Loucy (cell line): ENCODE data around the gene AQP5.

ENCODE experiments used
- H2AFZ ChIP-seq: fragments of 200-600 bp; sonication (generic); 2 replicates; pipeline ENCODE4 v1.6.0; 2016; ENCODE audit warnings: antibody characterized with exemption, mild to moderate bottlenecking, low read length, moderate library complexity
- H3F3A ChIP-seq: fragments of 200-600 bp; 2 replicates; pipeline ENCODE4 v1.6.0; 2016; ENCODE audit warnings: antibody characterized with exemption, low read depth, mild to moderate bottlenecking
- H3K27me3 ChIP-seq: fragments of 200-600 bp; sonication (generic); 2 replicates; pipeline ENCODE4 v1.6.1; 2014; ENCODE audit warnings: low read length, mild to moderate bottlenecking; ENCODE audit not compliant: insufficient read depth, poor library complexity, severe bottlenecking
- H3K36me3 ChIP-seq: fragments of 200-600 bp; sonication (generic); 2 replicates; pipeline ENCODE4 v1.6.1; 2016; ENCODE audit warnings: low read length; ENCODE audit not compliant: insufficient read depth
- H3K4me1 ChIP-seq: fragments of 200-600 bp; sonication (generic); 2 replicates; pipeline ENCODE4 v1.5.1; 2014; ENCODE audit warnings: low read length, mild to moderate bottlenecking; ENCODE audit not compliant: insufficient read depth, poor library complexity, severe bottlenecking
- H3K4me2 ChIP-seq: fragments of 200-600 bp; sonication (generic); 2 replicates; pipeline ENCODE4 v1.6.0; 2014; ENCODE audit warnings: antibody characterized with exemption, low read length, low read depth, mild to moderate bottlenecking; ENCODE audit not compliant: poor library complexity, severe bottlenecking
- H3K4me3 ChIP-seq: fragments of 200-600 bp; sonication (generic); 2 replicates; pipeline ENCODE4 v1.5.1; 2014; ENCODE audit warnings: low read length, mild to moderate bottlenecking, mixed read lengths; ENCODE audit not compliant: poor library complexity, severe bottlenecking
- H3K79me2 ChIP-seq: fragments of 200-600 bp; sonication (generic); 2 replicates; pipeline ENCODE4 v1.6.1; 2014; ENCODE audit warnings: low read length; ENCODE audit not compliant: insufficient read depth
- H3K9ac ChIP-seq: fragments of 200-600 bp; sonication (generic); 2 replicates; pipeline ENCODE4 v1.6.0; 2014; ENCODE audit warnings: mild to moderate bottlenecking, low read depth, low read length, moderate library complexity; ENCODE audit not compliant: poor library complexity, severe bottlenecking
- H3K9me2 ChIP-seq: fragments of 200-600 bp; sonication (generic); replicated peaks from 2 replicates; pipeline ENCODE4 v1.6.1; 2016; ENCODE audit warnings: low read depth, low read length, mixed read lengths
- H3K9me3 ChIP-seq: fragments of 200-600 bp; sonication (generic); 2 replicates; pipeline ENCODE4 v1.6.1; 2014; ENCODE audit warnings: mild to moderate bottlenecking, antibody characterized with exemption, low read length, low read depth; ENCODE audit not compliant: insufficient read depth
- H4K20me1 ChIP-seq: fragments of 200-600 bp; sonication (generic); 2 replicates; pipeline ENCODE4 v1.6.0; 2014; ENCODE audit warnings: antibody characterized with exemption, low read length, mild to moderate bottlenecking; ENCODE audit not compliant: insufficient read depth, poor library complexity, severe bottlenecking
- CTCF ChIP-seq: fragments of 200-600 bp; sonication (generic); conservative IDR thresholded peaks from 2 replicates; pipeline ENCODE4 v1.5.1; 2014; ENCODE audit warnings: mild to moderate bottlenecking, antibody characterized with exemption, low read length
- EZH2phosphoT487 ChIP-seq: fragments of 200-600 bp; IDR thresholded peaks from 2 replicates; pipeline ENCODE4 v1.6.1; 2018; ENCODE audit warnings: antibody characterized with exemption, mild to moderate bottlenecking, moderate library complexity, borderline replicate concordance

The AQP5 gene

GRCh38 chr12:49949866-49950265 lies 11.8 kb upstream of the AQP5 start:
- Histone ChIP-seq H3K9me3 (no peaks in the 10 kb centered on the region), H3K4me2 (no peak overlapping the region), H3K9ac (no peak overlapping the region), H3K36me3 (no peaks in the 10 kb centered on the region), H4K20me1 (no peaks in the 10 kb centered on the region), H3K4me3 (no peak overlapping the region), H3K27me3 (no peaks in the 10 kb centered on the region), H3F3A (0 out of 2 replicates have a peak, but pooled peaks cover 3% of the 10 kb centered on the region), H2AFZ (no peak overlapping the region), H3K4me1 (peaks cover 51% of the 10 kb centered on the region), H3K9me2 (no peaks in the 10 kb centered on the region), H3K79me2 (no peaks in the 10 kb centered on the region)
- TF ChIP-seq EZH2phosphoT487 = no peak
- TF ChIP-seq CTCF = no peak

- Histone ChIP-seq H4K20me1 (no peaks in the 10 kb centered on the region), H3K9me2 (no peaks in the 10 kb centered on the region), H3K4me2 (no peak within 1 kb of the TSS), H3K27me3 (no peaks in the 10 kb centered on the region), H3F3A (0 out of 2 replicates have a peak, but pooled peaks cover 3% of the 10 kb centered on the region), H3K9me3 (no peaks in the 10 kb centered on the region), H3K79me2 (no peaks in the 10 kb centered on the region), H3K4me1 (peaks cover 47% of the 10 kb centered on the region), H2AFZ (0 out of 2 replicates have a peak within 1 kb of the TSS, but pooled peaks have one; percentile 13), H3K36me3 (no peaks in the 10 kb centered on the region), H3K9ac (peak within 1 kb of the TSS; percentile 20), H3K4me3 (no peak within 1 kb of the TSS)
- no peak for TF ChIP-seq EZH2phosphoT487
- no peak for TF ChIP-seq CTCF
These were observed 11.1 kb upstream of the AQP5 start, which contains the start of gene AQP2 for GRCh38 chr12:49950273-49951251. AQP2 (plus strand) TSS chr12:49950737; CDS start chr12:49950831, 94 bp downstream.

DNA sequence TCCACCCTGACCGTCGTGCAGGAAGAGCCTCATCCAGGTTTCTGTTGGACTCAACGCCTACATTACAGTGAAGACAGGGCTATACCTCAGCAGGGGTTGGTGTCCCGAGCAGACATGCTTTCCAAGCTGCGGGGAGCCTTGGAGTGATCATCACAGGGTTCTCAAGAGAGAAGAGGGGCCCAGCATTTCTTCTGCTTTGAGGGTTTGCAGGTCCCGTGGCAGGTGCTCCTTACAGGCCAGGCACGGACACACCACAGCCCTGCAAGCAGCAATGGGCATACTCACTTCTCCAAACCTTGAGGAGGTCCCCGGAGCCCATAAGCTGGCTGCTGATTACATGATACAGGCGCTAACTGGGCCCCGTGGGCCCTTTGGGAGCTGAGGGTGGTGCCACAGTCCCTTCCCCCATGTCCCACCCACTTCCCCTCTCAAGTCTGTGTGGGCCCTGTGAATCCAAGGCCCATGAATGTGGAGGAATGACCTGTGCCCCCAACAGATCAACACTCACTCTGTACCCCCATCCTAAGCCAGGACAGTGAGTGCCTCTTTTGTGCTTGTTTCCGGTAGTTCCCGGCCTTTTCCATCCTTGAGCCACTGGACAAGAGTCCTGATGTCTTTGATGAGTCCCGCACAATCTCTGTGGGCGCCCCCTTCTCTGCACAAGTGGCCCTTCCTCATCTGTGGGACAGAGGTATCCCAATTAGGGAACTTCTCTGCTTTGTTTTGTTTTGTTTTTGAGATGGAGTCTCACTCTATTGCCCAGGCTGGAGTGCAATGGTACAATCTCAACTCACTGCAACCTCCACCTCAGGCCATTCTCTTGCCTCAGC lies 10.0 kb upstream of the AQP5 start:
- H2AFZ ChIP-seq = peak overlapping the region; percentile 13; the same call in 1 of the 2 replicates
- peaks cover 48% of the 10 kb centered on the region for H3K4me1 ChIP-seq
- H3K27me3 ChIP-seq = no peaks in the 10 kb centered on the region
- H3K36me3 ChIP-seq = no peaks in the 10 kb centered on the region
- TF ChIP-seq CTCF (no peak), EZH2phosphoT487 (no peak)
- peak overlapping the region; percentile 20 for H3K9ac ChIP-seq
- H3K4me3 ChIP-seq = no peak overlapping the region
- no peaks in the 10 kb centered on the region for H3K9me2 ChIP-seq
- H3F3A ChIP-seq = 0 out of 2 replicates have a peak, but pooled peaks cover under 1% of the 10 kb centered on the region
- no peaks in the 10 kb centered on the region for H3K9me3 ChIP-seq
- H4K20me1 ChIP-seq = no peaks in the 10 kb centered on the region
- H3K4me2 ChIP-seq = no peak overlapping the region
- H3K79me2 ChIP-seq = no peaks in the 10 kb centered on the region
